NCI-H1694 (cell line): Measurements from ENCODE around the gene CDH4.
"Not testable (repeated sequence)": the region's sequence is repeated elsewhere in the genome, so short reads cannot be mapped to it uniquely, and the experiment has no call there.

Experiments
- DNase-seq: peaks from one replicate; lab custom pipeline; 2025; lab: John Stamatoyannopoulos, UW

CDH4 gene

GRCh38 chr20:61964675-61965605, 712.9 kb downstream of the CDH4 start:
- DNase-seq = no peak

DNA sequence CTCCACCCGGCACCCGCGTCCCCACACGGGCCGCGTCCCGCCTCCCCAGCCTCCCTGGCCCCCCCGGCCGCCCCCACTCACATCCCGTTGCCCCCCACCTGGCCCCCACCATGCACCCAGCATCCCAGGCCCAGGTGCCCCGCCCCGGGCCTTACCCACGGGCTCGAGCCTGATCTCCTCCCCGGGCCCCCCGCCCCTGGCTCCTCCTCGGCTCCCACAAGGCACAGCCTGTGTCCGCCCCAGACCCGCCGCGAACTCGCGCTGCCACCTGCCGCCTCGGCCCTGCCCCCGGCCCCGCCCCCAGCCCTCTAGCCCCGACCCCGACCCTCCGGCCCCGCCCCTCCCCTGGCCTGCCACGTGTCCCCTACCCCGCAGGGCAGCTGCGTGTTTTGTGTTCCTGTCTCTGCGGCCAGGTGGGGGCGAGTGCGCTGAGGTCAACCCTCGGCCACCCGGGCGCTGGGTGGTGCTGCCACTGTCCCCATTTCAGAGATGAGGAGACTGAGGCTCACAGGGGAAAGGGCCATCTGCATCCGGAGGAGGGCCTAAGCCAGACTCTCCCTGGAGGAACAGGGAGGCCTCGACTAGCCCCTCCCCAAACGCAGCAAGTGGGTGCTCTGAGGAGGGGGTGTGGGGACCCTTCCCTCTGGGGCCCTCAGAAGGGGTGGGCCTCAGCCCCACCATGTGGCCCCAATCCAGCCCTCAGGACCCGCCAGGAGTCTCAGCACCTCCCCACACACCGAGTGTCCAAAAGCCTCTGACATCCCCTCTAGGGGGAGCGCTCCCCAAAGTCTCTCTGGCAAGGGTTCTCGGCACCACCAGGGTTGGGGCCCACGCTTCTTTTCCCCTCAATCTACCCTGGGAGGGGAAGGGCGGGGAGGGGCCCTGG, 713.8 kb downstream of the CDH4 start:
- DNase-seq = no peak

DNA sequence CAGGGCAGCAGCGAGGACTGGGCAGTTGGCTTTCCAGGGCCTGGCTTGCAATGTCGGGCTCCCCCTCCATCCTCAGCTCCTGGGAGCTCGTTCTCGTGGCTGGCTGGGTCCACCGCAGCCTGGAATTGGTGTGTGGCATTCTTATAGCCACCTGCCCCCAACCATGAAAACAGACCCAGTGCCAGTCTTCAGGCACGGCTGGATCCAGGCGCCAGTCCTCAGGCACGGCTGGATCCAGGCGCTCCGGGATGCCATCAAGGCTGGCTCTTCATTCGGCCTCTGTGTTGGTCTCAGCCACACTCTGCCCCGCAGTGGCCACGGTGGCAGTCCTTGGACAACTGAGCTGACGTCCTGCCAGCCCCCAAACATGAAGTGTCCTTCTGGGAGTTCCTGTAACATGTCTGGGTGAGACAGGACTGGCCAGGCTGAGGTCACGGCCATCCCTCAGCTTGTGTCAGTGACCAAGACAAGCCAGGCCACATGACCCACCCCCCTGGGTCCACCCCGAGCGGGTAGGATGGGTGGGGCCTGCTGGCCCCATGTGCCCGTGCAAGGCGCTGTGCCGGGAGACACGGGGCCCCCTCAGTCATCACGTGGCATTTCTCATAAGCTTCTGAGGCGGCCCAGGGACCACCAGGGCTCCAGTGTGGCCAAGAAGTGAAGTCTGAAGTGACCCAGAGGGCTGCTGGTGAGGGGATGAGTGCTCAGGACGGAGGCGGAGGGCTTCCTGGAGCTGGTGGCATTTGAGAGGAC, 714.6 kb downstream of the CDH4 start:
- DNase-seq = no peak

- DNase-seq = no peak
Observed at GRCh38 chr20:61967300-61967699, 715.2 kb downstream of the CDH4 start.

DNA sequence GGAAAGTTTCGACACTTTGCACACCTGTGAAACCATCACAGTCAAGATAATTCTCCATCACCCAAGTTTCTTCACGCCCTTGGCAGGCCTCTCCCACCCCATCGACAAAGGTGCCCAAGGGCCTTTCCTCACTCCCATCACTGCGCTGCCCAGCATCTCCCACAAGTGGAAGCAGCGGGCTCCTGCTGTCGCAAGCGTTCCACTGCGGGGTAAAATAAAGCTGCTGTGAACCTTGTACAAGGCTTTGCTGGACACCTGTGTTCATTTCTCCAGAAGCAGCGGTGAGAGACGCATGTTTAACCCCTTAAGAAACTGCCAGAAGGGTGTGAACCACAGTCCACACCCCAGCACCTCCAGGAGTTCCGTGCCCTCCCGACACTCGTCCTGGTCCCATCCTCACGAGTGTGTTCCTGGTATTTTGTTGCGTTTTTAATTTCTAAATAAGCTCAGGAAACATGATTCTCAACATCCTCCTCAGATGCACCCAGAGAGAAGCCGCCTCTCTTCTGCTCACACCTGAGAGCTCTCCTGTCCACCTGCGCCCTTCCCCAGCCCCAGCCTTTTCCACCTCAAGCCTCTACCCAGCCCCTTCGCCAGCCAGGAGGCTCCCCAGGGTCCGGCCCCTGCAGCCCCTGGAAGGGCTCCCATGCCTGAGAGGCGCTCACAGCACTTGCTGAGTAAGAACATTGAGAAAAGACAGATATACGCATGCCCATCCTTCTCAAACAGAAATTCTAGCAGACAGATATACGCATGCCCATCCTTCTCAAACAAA, 716.2 kb downstream of the CDH4 start:
- no peak for DNase-seq

DNA sequence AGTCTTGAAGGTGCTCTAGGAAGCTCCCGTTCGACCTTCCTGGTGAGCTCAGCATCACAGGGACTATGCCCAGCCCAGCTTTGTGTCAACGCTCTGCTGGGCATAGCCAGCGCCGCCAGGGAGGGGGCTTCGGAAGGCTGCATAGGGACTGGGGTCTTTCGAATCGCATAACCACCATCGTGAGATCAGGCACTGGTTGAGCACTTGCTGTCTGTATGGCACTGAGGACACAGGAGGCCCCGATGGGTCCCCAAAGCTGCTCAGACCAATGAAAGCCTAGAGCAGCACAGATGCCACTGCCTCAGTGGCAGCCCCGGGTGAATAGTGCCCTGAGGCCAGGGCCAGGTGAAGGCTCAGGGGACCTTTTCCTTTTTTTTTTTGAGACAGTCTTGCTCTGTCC, 716.9 kb downstream of the CDH4 start:
- no peak for DNase-seq

- DNase-seq = no peak
Observed at GRCh38 chr20:61969806-61970205, 717.7 kb downstream of the CDH4 start.

GRCh38 chr20:61970357-61970756, 718.3 kb downstream of the CDH4 start:
- DNase-seq = no peak

- DNase-seq = not testable (repeated sequence)
Observed at GRCh38 chr20:61971595-61971994, 719.5 kb downstream of the CDH4 start.

DNA sequence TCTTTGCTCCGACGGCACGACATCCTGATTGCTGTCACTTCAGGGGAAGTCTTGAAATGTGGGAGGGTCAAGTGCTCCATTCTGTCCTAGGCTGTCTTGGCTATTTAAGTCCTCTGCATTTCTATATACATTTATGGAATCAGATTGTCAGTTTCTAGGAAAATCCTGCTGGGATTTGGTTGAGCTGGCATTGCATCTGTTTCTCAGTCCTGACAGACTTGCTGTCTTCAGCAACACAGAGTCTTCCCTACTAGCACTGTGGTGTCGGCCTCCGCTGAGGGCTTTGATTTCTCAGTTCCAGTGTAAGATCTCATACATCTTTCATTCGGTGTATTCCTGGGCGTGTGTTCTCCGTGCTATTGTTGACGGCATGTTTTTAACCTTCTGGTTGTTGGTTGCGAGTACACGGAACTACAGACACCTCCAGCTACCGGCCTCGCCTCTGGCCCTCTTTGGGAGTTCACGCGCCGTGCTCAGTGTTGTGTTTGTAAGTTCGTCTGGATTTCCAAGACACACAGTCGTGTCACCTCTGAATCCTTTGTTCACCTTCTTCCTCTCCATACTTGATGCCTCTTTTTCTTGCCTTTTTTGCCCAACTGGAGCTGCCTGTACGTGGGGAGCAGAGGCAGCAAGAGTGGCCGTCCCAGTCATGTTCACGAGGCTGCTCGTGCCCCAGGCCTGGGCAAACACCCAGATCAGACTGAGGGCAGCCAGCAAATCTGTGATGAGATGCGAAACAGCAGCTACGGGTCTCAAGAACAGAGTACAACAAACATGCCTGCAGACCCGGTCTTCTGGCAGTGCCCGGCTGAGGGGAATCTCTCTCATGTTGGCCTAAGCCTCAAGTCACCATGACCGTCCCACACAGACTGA, 720.8 kb downstream of the CDH4 start:
- DNase-seq = no peak

GRCh38 chr20:61973515-61974356, 721.7 kb downstream of the CDH4 start:
- no peak for DNase-seq

DNA sequence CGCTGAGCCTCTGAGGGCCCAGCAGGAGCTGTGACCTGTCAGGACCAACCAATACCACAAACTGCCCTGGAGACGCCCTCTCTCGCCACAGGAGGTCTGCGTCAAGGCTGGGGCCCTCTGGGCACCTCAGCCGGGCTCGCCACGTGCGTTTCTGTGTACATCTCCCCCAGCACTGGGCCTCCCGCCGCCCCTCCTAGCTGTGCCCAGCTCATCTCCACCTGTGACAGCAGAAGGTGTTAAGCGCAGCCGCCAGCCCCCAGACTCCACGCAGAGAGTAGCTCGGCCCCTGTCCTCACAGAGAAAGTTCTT, 722.2 kb downstream of the CDH4 start:
- DNase-seq = no peak

DNA sequence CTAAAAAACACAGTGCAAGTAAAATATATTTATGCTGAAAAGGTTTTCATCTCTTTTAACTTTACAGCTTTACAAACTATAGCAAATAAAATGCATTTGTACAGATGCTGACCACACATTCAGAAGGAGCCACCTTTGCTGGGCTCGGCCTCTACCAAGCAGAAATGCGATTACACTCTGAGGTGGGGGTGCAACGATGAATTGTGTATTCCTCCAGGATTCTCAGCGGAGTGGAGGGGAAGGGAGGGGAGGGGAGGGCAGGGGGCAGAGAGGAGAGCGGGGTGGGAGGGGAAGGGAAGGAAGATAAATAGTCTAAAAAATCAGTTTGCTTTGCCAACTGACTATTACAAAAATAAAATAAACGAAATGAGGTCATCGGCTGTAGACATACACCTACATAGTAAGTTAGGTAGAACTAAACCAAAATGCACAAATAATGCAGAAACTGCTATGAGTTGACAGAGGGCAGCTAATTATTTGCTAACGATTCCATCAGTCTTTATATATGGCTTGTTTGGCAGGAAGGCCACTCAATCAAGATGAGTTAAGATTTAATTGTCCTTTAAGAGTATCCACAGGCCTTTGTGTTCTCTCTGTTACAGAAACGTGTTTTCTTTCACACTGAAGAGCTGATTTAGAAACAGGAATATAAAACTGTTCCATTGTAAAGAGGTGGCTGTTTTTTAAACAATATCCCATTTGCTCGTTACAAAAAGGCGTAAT, 723.5 kb downstream of the CDH4 start:
- no peak for DNase-seq

DNA sequence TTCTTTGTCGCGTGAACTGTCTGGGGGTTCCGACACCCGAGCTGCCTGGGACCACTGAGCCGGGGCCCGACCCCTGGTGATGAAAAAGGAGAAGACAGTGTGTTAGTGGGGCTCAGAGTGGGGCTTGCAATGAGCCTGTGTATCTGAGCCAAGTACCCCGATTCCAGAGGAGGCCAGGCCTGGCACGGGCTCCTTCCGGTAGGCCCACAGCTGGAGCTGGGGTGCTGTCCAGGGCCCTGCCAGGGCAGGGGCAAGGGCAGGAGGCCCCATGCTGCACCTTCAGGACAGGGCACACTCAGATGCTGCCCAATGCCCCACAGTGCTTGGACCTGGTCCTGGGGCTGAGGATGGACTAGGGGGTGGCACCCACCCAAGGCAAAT, 724.2 kb downstream of the CDH4 start:
- no peak for DNase-seq

- no peak for DNase-seq
Observed at GRCh38 chr20:61976644-61977418, 724.8 kb downstream of the CDH4 start.

GRCh38 chr20:61977419-61977786, 725.3 kb downstream of the CDH4 start:
- no peak for DNase-seq

DNA sequence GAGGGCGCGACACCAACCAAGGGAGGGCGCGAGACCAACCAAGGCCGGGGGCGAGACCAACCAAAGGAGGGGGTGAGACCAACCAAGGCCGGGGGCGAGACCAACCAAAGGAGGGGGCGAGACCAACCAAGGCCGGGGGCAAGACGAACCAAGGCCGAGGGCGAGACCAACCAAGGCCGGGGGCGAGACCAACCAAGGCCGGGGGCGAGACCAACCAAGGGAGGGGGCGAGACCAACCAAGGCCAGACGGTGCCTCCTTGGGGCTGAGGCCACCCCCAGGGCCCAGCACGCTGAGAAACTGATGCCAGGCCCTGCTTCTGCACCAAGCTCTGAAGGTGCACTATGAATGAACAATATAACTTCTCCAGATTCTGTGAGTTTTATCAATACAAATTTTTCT, 726.4 kb downstream of the CDH4 start:
- no peak for DNase-seq

DNA sequence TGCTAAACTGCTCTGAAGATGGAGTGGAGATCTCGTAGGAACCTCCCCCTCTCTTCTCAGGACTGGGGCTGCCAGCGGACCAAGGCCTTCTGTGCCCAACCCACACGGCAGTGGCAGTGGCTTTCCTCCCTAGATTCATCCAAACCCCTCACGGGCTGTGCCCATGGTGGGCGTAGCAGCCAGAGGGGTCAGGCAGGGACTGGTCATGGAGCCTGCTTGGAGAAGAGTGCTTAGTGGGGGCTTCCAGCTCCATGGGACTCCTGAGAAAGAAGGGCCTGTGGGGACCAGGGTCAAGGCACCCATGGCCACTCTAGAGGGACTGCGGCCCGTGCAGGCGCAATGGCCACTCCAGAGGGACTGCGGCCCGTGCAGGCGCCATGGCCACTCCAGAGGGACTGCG, 727.0 kb downstream of the CDH4 start:
- DNase-seq = no peak
